Measurements from ENCODE around the gene ADAM17.

DNA sequence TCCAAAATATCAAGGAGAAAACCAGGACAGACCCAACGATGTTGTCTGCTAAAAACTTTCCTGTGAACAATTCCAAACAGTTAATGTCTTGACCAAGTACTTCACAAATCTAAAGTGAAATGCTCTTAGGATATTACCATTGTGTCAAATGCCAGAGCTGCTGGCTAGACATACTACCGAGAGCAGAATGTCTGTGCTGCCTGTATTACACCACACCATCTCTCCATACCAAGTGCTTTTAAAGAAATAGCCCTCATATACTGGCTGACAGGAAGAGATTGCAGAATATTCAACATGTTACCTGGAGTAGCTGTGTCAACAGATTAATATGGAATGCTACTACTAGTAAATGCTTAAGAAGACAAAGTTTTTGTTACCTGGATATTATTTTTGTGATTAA is 62.7 kb downstream of the ADAM17 start:
- TF ChIP-seq, protein P1, sequence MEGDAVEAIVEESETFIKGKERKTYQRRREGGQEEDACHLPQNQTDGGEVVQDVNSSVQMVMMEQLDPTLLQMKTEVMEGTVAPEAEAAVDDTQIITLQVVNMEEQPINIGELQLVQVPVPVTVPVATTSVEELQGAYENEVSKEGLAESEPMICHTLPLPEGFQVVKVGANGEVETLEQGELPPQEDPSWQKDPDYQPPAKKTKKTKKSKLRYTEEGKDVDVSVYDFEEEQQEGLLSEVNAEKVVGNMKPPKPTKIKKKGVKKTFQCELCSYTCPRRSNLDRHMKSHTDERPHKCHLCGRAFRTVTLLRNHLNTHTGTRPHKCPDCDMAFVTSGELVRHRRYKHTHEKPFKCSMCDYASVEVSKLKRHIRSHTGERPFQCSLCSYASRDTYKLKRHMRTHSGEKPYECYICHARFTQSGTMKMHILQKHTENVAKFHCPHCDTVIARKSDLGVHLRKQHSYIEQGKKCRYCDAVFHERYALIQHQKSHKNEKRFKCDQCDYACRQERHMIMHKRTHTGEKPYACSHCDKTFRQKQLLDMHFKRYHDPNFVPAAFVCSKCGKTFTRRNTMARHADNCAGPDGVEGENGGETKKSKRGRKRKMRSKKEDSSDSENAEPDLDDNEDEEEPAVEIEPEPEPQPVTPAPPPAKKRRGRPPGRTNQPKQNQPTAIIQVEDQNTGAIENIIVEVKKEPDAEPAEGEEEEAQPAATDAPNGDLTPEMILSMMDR (IDR thresholded peaks at IDR 0.05; ENCODE audit: low read depth, low read length, poor library complexity, severe bottlenecking) = no peak
- TF ChIP-seq EZH2phosphoT487 (IDR thresholded peaks at IDR 0.05; ENCODE audit: borderline replicate concordance, low read length) = no peak

Measured in DOHH2 (cell line).